IMR-90 (cell line): ENCODE results near the gene DZANK1. TPM values are rescaled to one million over a fixed set of nuclear protein-coding genes. Genes with fewer than 3 reads are reported as not detected.

Source experiments
- ATAC-seq: fragments of 200-7000 bp; cut with Tn5 transposase; 2 replicates; pipeline ENCODE4 v1.9.1; 2020; ENCODE audit warnings: low read depth, mild to moderate bottlenecking, moderate library complexity
- BruUV-seq: library from RNA; stranded (reverse); fragments of 400-500 nt; replicated peaks from 2 replicates; lab custom pipeline; 2021; lab: Mats Ljungman, UMichigan
- CTCF ChIA-PET: fragments of 300-600 bp; formaldehyde crosslinking; extraction: SDS; loops from one replicate; lab custom pipeline; 2021; ENCODE audit warnings: antibody characterized with exemption; lab: Yijun Ruan, JAX
- POLR2A ChIA-PET: fragments of 300-600 bp; sonication (Branson Sonifier 250); formaldehyde crosslinking; loops from one replicate; lab custom pipeline; 2022; ENCODE audit warnings: antibody characterized with exemption; ENCODE audit not compliant: unreplicated experiment; lab: Charles Lee
- DNase-seq: peaks from one replicate; pipeline ENCODE4 v3.0.0; 2013
- H2AFZ ChIP-seq: replicated peaks from 2 replicates; pipeline ENCODE3; 2013; ENCODE audit warnings: low read length, mild to moderate bottlenecking; ENCODE audit not compliant: poor library complexity
- H2AK5ac ChIP-seq: 2 replicates; pipeline ENCODE4 v1.6.1; 2013; ENCODE audit warnings: low read depth, low read length, inconsistent platforms
- H2AK9ac ChIP-seq: replicated peaks from 2 replicates; pipeline ENCODE3; 2013; ENCODE audit warnings: mild to moderate bottlenecking, low read depth, low read length, moderate library complexity; ENCODE audit not compliant: poor library complexity
- H2BK120ac ChIP-seq: 2 replicates; pipeline ENCODE4 v1.6.1; 2013; ENCODE audit warnings: low read depth, low read length, inconsistent platforms
- H2BK15ac ChIP-seq: 3 replicates; pipeline ENCODE4 v1.6.1; 2013; ENCODE audit warnings: low read depth, low read length, inconsistent platforms
- H2BK20ac ChIP-seq: 2 replicates; pipeline ENCODE4 v1.6.1; 2013; ENCODE audit warnings: low read depth, mild to moderate bottlenecking, inconsistent platforms, low read length, moderate library complexity
- H2BK5ac ChIP-seq: 2 replicates; pipeline ENCODE4 v1.6.1; 2013; ENCODE audit warnings: mild to moderate bottlenecking, low read depth, low read length, inconsistent platforms; ENCODE audit not compliant: poor library complexity, severe bottlenecking
- H3K14ac ChIP-seq: replicated peaks from 2 replicates; pipeline ENCODE4 v1.6.1; 2013; ENCODE audit warnings: low read depth, low read length, inconsistent platforms
- H3K18ac ChIP-seq: 2 replicates; pipeline ENCODE4 v1.6.1; 2013; ENCODE audit warnings: low read depth, low read length, control low read depth
- H3K23ac ChIP-seq: 2 replicates; pipeline ENCODE4 v1.6.1; 2013; ENCODE audit warnings: low read depth, low read length, inconsistent platforms
- H3K27ac ChIP-seq: 2 replicates; pipeline ENCODE4 v1.5.1; 2013; ENCODE audit warnings: mild to moderate bottlenecking, control low read depth, low read length; ENCODE audit not compliant: insufficient read depth
- H3K27me3 ChIP-seq: 2 replicates; pipeline ENCODE4 v1.6.1; 2013; ENCODE audit warnings: low read length; ENCODE audit not compliant: control insufficient read depth, insufficient read depth
- H3K36me3 ChIP-seq: 2 replicates; pipeline ENCODE4 v1.6.1; 2013; ENCODE audit warnings: low read length, mixed read lengths; ENCODE audit not compliant: control insufficient read depth, insufficient read depth
- H3K4ac ChIP-seq: 2 replicates; pipeline ENCODE4 v1.6.1; 2013; ENCODE audit warnings: low read depth, low read length, inconsistent platforms
- H3K4me1 ChIP-seq: 2 replicates; pipeline ENCODE4 v1.6.1; 2013; ENCODE audit warnings: low read length, mixed read lengths; ENCODE audit not compliant: control insufficient read depth, insufficient read depth
- H3K4me2 ChIP-seq: 2 replicates; pipeline ENCODE4 v1.6.1; 2013; ENCODE audit warnings: low read depth, mild to moderate bottlenecking, control low read depth, low read length, moderate library complexity
- H3K4me3 ChIP-seq: 2 replicates; pipeline ENCODE4 v1.5.1; 2013; ENCODE audit warnings: low read depth, mild to moderate bottlenecking, control low read depth, low read length, moderate library complexity; ENCODE audit not compliant: insufficient read depth
- H3K56ac ChIP-seq: 2 replicates; pipeline ENCODE4 v1.6.1; 2013; ENCODE audit warnings: low read length, inconsistent platforms; ENCODE audit not compliant: insufficient read depth; ENCODE audit errors: extremely low read depth
- H3K79me1 ChIP-seq, 2 experiments: 2 replicates each; pipeline ENCODE4 v1.6.1; 2013; ENCODE audit warnings: low read length in 2 of 2, inconsistent platforms in 1 of 2, low read depth in 1 of 2
- H3K9ac ChIP-seq: 2 replicates; pipeline ENCODE4 v1.6.1; 2013; ENCODE audit warnings: low read depth, low read length, control low read depth
- H3K9me1 ChIP-seq: 2 replicates; pipeline ENCODE4 v1.6.1; 2013; ENCODE audit warnings: low read length, inconsistent platforms; ENCODE audit not compliant: insufficient read depth
- H3K9me3 ChIP-seq: 2 replicates; pipeline ENCODE4 v1.6.1; 2013; ENCODE audit warnings: low read length; ENCODE audit not compliant: control insufficient read depth, insufficient read depth
- H4K20me1 ChIP-seq: 2 replicates; pipeline ENCODE4 v1.6.1; 2013; ENCODE audit warnings: low read length, inconsistent platforms; ENCODE audit not compliant: insufficient read depth
- H4K5ac ChIP-seq: 2 replicates; pipeline ENCODE4 v1.6.1; 2013; ENCODE audit warnings: mild to moderate bottlenecking, low read depth, low read length, control low read depth
- H4K8ac ChIP-seq, 2 experiments: 2 replicates each; pipeline ENCODE4 v1.6.1; 2013; ENCODE audit warnings: low read depth in 2 of 2, low read length in 2 of 2, control low read depth in 1 of 2, inconsistent platforms in 1 of 2
- H4K91ac ChIP-seq: 2 replicates; pipeline ENCODE4 v1.6.1; 2013; ENCODE audit warnings: low read depth, low read length, inconsistent platforms; ENCODE audit not compliant: insufficient read depth
- BHLHE40 ChIP-seq: fragments of 150-350 bp; IDR thresholded peaks from 2 replicates; pipeline ENCODE4 v1.6.1; 2016; ENCODE audit warnings: mild to moderate bottlenecking, low read depth, low read length
- CEBPB ChIP-seq: IDR thresholded peaks from 2 replicates; pipeline ENCODE4 v1.6.1; 2012; ENCODE audit warnings: low read depth, low read length, improper control_type of control experiment
- CHD1 ChIP-seq: IDR thresholded peaks from 2 replicates; pipeline ENCODE4 v1.6.1; 2012; ENCODE audit warnings: low read depth, low read length, improper control_type of control experiment
- CTCF ChIP-seq: conservative IDR thresholded peaks from 2 replicates; pipeline ENCODE4 v1.5.1; 2012; ENCODE audit warnings: mild to moderate bottlenecking, low read depth, low read length, improper control_type of control experiment
- FOS ChIP-seq: fragments of 150-350 bp; IDR thresholded peaks from 2 replicates; pipeline ENCODE4 v1.6.1; 2016; ENCODE audit warnings: low read depth, low read length
- MAFK ChIP-seq: IDR thresholded peaks from 2 replicates; pipeline ENCODE4 v1.6.1; 2012; ENCODE audit warnings: low read depth, low read length, improper control_type of control experiment
- MAZ ChIP-seq: IDR thresholded peaks from 2 replicates; pipeline ENCODE4 v1.6.1; 2012; ENCODE audit warnings: low read depth, mild to moderate bottlenecking, low read length, improper control_type of control experiment, moderate library complexity, borderline replicate concordance
- MXI1 ChIP-seq: IDR thresholded peaks from 2 replicates; pipeline ENCODE4 v1.6.1; 2012; ENCODE audit warnings: low read depth, mild to moderate bottlenecking, low read length, moderate library complexity, borderline replicate concordance
- NFE2L2 ChIP-seq: fragments of 150-350 bp; IDR thresholded peaks from 2 replicates; pipeline ENCODE4 v1.6.1; 2016; ENCODE audit warnings: low read depth, mild to moderate bottlenecking, low read length
- POLR2A ChIP-seq: IDR thresholded peaks from 2 replicates; pipeline ENCODE4 v1.6.1; 2012; ENCODE audit warnings: mild to moderate bottlenecking, low read depth, low read length
- RAD21 ChIP-seq: IDR thresholded peaks from 2 replicates; pipeline ENCODE4 v1.6.1; 2012; ENCODE audit warnings: low read length, improper control_type of control experiment
- RCOR1 ChIP-seq: IDR thresholded peaks from 2 replicates; pipeline ENCODE4 v1.6.1; 2012; ENCODE audit warnings: mild to moderate bottlenecking, low read length, improper control_type of control experiment; ENCODE audit not compliant: insufficient replicate concordance
- RFX5 ChIP-seq: IDR thresholded peaks from 2 replicates; pipeline ENCODE4 v1.8.0; 2012; ENCODE audit warnings: low read depth, mild to moderate bottlenecking, low read length, moderate library complexity
- SMC3 ChIP-seq: fragments of 150-350 bp; IDR thresholded peaks from 2 replicates; pipeline ENCODE4 v1.6.1; 2016; ENCODE audit warnings: low read depth, mild to moderate bottlenecking, antibody characterized with exemption, low read length, moderate library complexity
- USF2 ChIP-seq: fragments of 150-350 bp; IDR thresholded peaks from 2 replicates; pipeline ENCODE4 v1.6.1; 2017; ENCODE audit warnings: mild to moderate bottlenecking, antibody characterized with exemption, low read length, low read depth
- WGBS, 2 experiments: methylation state at CpG; one replicate each; pipeline versions ENCODE4 v1.1.5 to v1.1.7; 2013; ENCODE audit warnings: missing lambda C conversion rate in 2 of 2; ENCODE audit not compliant: insufficient read length in 1 of 2; ENCODE audit errors: extremely low coverage in 2 of 2; 5-methylcytosine and 5-hydroxymethylcytosine counted together
- dilution Hi-C: fragments of 300-500 bp; cut with HindIII; formaldehyde crosslinking; loops from one replicate; pipeline ENCODE4 v1.14.3; 2018; ENCODE audit warnings: low sequenced_read_pairs; ENCODE audit not compliant: unreplicated experiment
- in situ Hi-C: fragments of 300-500 bp; cut with MboI; formaldehyde crosslinking; loops from 3 replicates; pipeline ENCODE4 v1.14.3; 2019; ENCODE audit warnings: low sequenced_read_pairs, inconsistent platforms, mixed read lengths
- intact Hi-C: fragments of 100-400 bp; cut with micrococcal nuclease; formaldehyde crosslinking; loops from 2 replicates; pipeline ENCODE4 v1.10.0; 2022
- polyA plus RNA-seq, 3 experiments: library from polyadenylated mRNA; depleted of rRNA; stranded (reverse); fragments of >200 nt; gene quantifications; 2 replicates each; pipeline ENCODE4 v1.2.3, GENCODE V29; 2012; ENCODE audit warnings: low replicate concordance in 1 of 3
- total RNA-seq: library from RNA; depleted of rRNA; stranded (reverse); fragments of >200 nt; gene quantifications from 2 replicates; pipeline ENCODE4 v1.2.3, GENCODE V29; 2012
- TF ChIP-seq, protein P1 (sequence below): fragments of 150-350 bp; IDR thresholded peaks from 2 replicates; pipeline ENCODE4 v1.6.1; 2016; ENCODE audit warnings: low read depth, mild to moderate bottlenecking, low read length, moderate library complexity, borderline replicate concordance

Gene DZANK1
- total and polyA plus RNA-seq, 2 of the 4 experiments (the other 2 are of a cell fraction), result 0.54 to 1.1 TPM

DNA sequence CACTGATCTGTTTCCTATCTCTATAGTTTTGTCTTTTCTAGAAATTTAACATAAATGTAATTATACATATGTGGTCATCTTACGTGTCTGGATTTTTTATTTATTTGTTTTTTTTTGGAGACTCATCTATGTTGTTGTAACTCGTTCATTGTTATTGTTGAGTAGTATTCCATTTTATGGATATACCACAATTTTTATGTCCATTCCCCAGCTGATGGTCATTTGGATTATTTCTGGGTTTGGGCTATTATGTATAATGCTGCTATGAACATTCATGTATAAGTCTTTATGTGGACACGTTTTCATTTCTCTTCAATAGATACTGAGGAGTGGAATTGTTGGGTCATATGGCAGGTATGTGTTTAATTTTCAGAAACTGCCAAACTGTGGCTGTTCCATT is 10.2 kb downstream of the DZANK1 start:
- H3K27me3 ChIP-seq, result no peaks in the 10 kb centered on the region
- H3K36me3 ChIP-seq, result no peaks in the 10 kb centered on the region
- ChIA-PET POLR2A (no interaction called here), CTCF (no interaction called here)
- H4K5ac ChIP-seq, result no peak overlapping the region
- intact Hi-C loops, result no loop called here
- WGBS, 2 experiments, result no CpG with 5 or more reads among the region's 3 CpGs
- no peak overlapping the region for H2BK20ac ChIP-seq
- H4K20me1 ChIP-seq, result no peaks in the 10 kb centered on the region
- H2BK120ac ChIP-seq, result no peak overlapping the region
- no peaks in the 10 kb centered on the region for H3K79me1 ChIP-seq
- H3K9ac ChIP-seq, result no peak overlapping the region
- no peaks in the 10 kb centered on the region for H3K9me3 ChIP-seq
- no peak overlapping the region for H2AFZ ChIP-seq
- no peaks in the 10 kb centered on the region for H3K4me1 ChIP-seq
- no peak overlapping the region for H3K4me3 ChIP-seq
- no peak overlapping the region for H2AK9ac ChIP-seq
- H3K4me2 ChIP-seq, result no peak overlapping the region
- H2AK5ac ChIP-seq, result no peak overlapping the region
- H3K9me1 ChIP-seq, result no peaks in the 10 kb centered on the region
- no peak for ATAC-seq
- H2BK5ac ChIP-seq, result no peak overlapping the region
- no peak overlapping the region for H3K27ac ChIP-seq
- no peak overlapping the region for H3K23ac ChIP-seq
- in situ Hi-C loops, result no loop called here
- dilution Hi-C loops, result no loop called here
- BruUV-seq, result no TSS peak
- no peak overlapping the region for H2BK15ac ChIP-seq
- H3K14ac ChIP-seq, result no peak overlapping the region
- no peak overlapping the region for H4K91ac ChIP-seq
- no peak overlapping the region for H3K56ac ChIP-seq
- TF ChIP-seq MAZ (no peak), RFX5 (no peak), FOS (no peak), MAFK (no peak), CHD1 (no peak), SMC3 (no peak), RAD21 (no peak), RCOR1 (no peak), MXI1 (no peak), CTCF (no peak), BHLHE40 (no peak), CEBPB (no peak), USF2 (no peak), POLR2A (no peak), NFE2L2 (no peak)
- TF ChIP-seq, protein P1, sequence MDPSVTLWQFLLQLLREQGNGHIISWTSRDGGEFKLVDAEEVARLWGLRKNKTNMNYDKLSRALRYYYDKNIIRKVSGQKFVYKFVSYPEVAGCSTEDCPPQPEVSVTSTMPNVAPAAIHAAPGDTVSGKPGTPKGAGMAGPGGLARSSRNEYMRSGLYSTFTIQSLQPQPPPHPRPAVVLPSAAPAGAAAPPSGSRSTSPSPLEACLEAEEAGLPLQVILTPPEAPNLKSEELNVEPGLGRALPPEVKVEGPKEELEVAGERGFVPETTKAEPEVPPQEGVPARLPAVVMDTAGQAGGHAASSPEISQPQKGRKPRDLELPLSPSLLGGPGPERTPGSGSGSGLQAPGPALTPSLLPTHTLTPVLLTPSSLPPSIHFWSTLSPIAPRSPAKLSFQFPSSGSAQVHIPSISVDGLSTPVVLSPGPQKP, result no peak
- H3K4ac ChIP-seq, result no peak overlapping the region
- no peak for DNase-seq
- no peak overlapping the region for H3K18ac ChIP-seq
- no peak overlapping the region for H4K8ac ChIP-seq
